ENCODE results near the gene MED12.

- TF ChIP-seq POLR2A (IDR thresholded peaks at IDR 0.05; ENCODE audit: low read length) (no peak), GATA1 (IDR thresholded peaks at IDR 0.05; ENCODE audit: low read depth, low read length) (no peak)
Observed at GRCh38 chrX:71162981-71163380, 44.6 kb downstream of the MED12 start.
